AG04449 (cell line): ENCODE measurements around the gene DIO3.
"Not testable (repeated sequence)": the region's sequence is repeated elsewhere in the genome, so short reads cannot be mapped to it uniquely, and the experiment has no call there.

ENCODE experiments used
- CTCF ChIA-PET: fragments of 350-600 bp; formaldehyde crosslinking; extraction: SDS; loops from one replicate; lab custom pipeline; 2021; ENCODE audit warnings: antibody characterized with exemption; lab: Yijun Ruan, JAX
- POLR2A ChIA-PET: fragments of 400-600, 350-600 bp; formaldehyde crosslinking; extraction: SDS; loops from one replicate; lab custom pipeline; 2020; ENCODE audit warnings: antibody characterized with exemption, inconsistent platforms; lab: Yijun Ruan, JAX
- DNase-seq: peaks from one replicate; pipeline ENCODE4 v3.0.0-alpha.2; 2010; ENCODE audit warnings: low read depth, low spot score
- H3K4me3 ChIP-seq: 2 replicates; pipeline ENCODE4 v1.5.1; 2011; ENCODE audit warnings: low read depth, mild to moderate bottlenecking, control low read depth, low read length
- CTCF ChIP-seq: IDR thresholded peaks from one replicate; pipeline ENCODE4 v1.5.1; 2011; ENCODE audit warnings: mild to moderate bottlenecking, moderate library complexity, low read length, control low read depth, inconsistent platforms; ENCODE audit not compliant: insufficient read depth; ENCODE audit errors: missing control alignments

DIO3 gene

GRCh38 chr14:101563654-101564443 is 2.6 kb downstream of the DIO3 start:
- CTCF ChIA-PET: no interaction called here
- POLR2A ChIA-PET: no interaction called here
- H3K4me3 ChIP-seq: no peak overlapping the region
- no peak for TF ChIP-seq CTCF
- no peak for DNase-seq

- TF ChIP-seq CTCF: no peak
- ChIA-PET CTCF (no interaction called here), POLR2A (no interaction called here)
- no peak overlapping the region for H3K4me3 ChIP-seq
- no peak for DNase-seq
Observed at GRCh38 chr14:101564444-101564776, 3.1 kb downstream of the DIO3 start.

- TF ChIP-seq CTCF: no peak
- no peak for DNase-seq
- H3K4me3 ChIP-seq: no peak overlapping the region
- ChIA-PET CTCF (no interaction called here), POLR2A (no interaction called here)
Observed at GRCh38 chr14:101564819-101565698, 3.8 kb downstream of the DIO3 start.

- ChIA-PET CTCF (no interaction called here), POLR2A (no interaction called here)
Observed at GRCh38 chr14:101567252-101567651, 6.0 kb downstream of the DIO3 start.

GRCh38 chr14:101571004-101571403 is 9.7 kb downstream of the DIO3 start:
- CTCF ChIA-PET: interaction anchor here (1.0 kb wide), 1 partner anchor 14 kb away, joined by 3 read pairs; no protein-coding TSS in a partner anchor
- POLR2A ChIA-PET: no interaction called here
- no peak overlapping the region for H3K4me3 ChIP-seq
- no peak for DNase-seq
- TF ChIP-seq CTCF: no peak

More at GRCh38 chr14:101567252-101567651, 6.0 kb downstream of the DIO3 start:
- no peak for TF ChIP-seq CTCF
- H3K4me3 ChIP-seq: no peak overlapping the region
- DNase-seq: no peak

GRCh38 chr14:101572526-101572925 is 11.2 kb downstream of the DIO3 start:
- H3K4me3 ChIP-seq, CTCF ChIA-PET: not testable (repeated sequence)

More at GRCh38 chr14:101572526-101572925, 11.2 kb downstream of the DIO3 start:
- POLR2A ChIA-PET, DNase-seq: not testable (repeated sequence)
